ENCODE measurements around the gene CARMIL3.

Gene CARMIL3

DNA sequence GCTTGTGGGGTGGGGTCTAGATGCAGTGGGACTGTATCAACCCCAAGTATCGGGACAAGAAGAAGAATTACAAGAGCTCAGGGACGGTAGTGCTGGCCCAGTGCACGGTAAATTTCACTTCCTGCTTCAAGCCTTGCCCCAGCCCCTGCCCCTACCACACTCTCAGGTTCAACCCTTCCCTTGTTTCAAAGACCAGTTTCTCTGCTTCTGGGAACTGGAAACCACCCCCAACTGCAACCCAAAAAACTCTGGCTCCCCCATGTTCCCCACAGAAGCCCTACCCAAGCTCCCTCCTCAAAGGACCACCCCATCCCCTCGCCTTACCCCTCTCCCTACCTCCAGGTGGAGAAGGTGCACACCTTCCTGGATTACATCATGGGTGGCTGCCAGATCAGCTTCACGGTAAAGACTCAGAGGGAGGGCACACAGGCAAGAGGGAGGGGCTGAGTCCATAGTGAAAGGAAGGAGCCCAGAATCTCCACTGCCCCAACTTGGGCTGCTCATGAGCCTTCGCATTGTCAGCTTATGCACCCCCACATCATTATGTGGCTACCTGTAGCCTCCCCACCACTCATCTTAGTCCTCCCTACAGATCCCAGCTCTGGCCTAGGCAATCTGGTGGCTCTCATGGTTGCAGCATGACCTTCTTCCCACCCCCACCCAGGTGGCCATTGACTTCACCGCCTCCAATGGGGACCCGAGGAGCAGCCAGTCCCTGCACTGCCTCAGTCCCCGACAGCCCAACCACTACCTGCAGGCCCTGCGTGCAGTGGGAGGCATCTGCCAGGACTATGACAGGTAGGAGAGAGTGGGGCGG, 23.9 kb downstream of the CARMIL3 start:
- DNase-seq (ENCODE audit: low read depth in 3 of 3), result no peak

- no peak for DNase-seq (ENCODE audit: low read depth in 3 of 3)
These were observed 24.4 kb downstream of the CARMIL3 start for GRCh38 chr14:24076302-24076601.

- no peak for DNase-seq (ENCODE audit: low read depth in 3 of 3)
These were observed 25.3 kb downstream of the CARMIL3 start for GRCh38 chr14:24077086-24077485.

DNA sequence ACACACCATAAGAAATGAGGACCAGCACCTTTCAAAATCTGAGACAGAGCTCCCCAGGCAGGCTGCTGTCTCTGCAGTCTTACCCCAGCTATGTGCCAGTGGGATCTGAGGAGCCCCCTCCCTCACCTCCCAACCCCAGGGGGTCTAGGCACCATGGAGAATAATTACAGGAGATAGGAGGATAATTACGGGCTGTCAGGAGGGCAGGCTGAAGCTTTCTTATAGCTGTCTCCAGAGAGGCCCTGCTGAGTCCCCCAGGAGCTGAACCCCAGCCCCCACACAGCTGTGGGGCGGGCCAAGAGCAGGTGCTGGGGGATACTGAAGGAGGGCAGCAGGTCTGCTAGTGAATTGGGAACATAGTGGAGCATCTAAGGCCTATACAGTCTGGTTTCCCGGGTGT, 26.3 kb downstream of the CARMIL3 start:
- DNase-seq (ENCODE audit: low read depth in 3 of 3), result no peak

DNA sequence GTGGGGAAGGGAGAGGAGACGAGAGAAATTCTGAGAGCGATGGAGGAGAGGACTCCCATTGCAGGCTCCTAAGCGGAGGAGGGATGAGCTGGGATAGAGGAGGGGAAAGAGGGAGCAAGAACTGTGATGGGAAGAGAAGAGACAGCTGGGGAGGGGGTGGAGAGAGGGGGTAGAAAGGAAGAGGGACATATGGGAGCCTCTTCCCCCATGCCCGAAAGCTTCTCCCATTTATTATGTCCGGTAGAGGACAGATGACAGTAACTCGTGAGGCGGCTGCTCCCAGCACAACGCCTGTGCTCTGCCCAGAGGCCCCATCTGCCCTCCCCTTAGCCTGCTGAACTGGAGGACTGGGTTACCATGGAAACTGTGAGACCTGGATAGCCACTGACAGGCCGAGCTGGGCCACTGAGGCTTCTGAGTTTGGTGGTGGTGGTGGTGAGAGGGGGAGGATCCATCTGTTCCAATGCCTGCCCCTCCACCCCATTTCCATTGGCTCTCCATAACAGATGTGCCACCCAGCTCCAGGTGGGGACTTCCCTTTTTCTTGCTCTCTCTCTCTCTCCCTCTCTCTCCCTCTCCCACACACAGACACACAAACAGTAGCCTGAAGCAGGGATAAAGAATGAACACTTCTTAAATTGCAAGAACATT, 27.8 kb downstream of the CARMIL3 start:
- DNase-seq (ENCODE audit: low read depth in 3 of 3), result no peak

DNA sequence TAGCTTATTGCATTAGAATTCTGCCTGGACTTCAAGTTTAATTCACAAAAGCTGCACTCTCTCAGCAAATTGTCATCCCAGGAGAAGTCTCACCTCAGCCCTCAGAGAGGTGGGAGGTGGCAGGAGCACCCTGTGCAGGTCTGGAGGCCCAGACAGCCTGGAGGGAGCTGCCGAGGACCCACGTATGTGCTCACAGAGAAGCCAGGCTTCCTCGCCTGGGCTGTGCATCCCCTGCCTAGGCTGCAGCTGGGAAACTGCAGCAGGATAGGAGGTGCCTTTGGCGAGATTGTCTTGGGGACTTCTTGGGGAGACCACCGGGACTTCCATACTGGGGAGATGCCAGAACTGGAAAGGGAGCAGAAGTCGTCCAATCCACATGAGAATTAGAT, 28.3 kb downstream of the CARMIL3 start:
- DNase-seq (ENCODE audit: low read depth in 3 of 3), result no peak

DNA sequence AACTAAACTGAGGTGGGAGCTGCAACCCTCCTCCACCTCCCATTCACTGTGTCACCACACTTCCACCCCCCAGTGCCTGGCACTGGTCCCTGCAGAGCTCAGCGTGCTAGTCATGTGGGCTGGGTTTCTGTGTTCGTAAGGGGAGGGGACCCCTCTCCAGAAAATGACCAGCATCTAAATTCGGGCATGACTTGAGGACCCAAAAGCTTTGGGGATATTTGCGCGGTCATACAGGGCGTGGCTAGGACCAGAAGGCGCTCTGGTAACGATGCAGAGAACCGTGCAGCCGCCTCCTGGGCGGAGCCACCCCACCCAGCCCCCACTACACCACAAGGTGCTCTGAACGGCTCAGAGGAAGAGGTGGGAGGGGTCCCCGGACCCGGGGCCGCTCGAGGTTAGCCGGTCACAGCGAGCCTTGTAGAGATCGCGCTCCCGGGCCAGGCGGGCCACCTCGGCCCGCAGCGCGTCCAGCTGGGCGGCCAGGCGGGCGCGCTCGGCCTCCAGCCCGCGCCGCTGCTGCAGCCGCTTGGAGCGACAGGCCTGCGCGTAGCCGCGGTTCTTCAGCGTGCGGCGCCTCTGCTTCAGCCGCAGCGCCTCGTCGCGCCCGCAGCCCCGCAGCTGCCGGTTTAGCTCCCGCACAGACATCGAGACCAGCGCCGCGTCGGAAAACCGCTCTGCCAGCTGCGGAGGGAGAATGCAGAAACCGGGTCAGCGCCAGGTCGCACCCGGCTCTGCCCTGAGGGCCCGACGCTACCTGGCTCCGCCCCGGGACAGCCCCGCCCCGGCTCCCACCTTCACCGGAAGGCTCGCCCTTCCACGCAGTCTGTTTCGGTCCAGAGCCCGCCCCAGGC, 29.3 kb downstream of the CARMIL3 start:
- peak; percentile 34 to 55 (median 43) for DNase-seq (ENCODE audit: low read depth in 3 of 3)

DNA sequence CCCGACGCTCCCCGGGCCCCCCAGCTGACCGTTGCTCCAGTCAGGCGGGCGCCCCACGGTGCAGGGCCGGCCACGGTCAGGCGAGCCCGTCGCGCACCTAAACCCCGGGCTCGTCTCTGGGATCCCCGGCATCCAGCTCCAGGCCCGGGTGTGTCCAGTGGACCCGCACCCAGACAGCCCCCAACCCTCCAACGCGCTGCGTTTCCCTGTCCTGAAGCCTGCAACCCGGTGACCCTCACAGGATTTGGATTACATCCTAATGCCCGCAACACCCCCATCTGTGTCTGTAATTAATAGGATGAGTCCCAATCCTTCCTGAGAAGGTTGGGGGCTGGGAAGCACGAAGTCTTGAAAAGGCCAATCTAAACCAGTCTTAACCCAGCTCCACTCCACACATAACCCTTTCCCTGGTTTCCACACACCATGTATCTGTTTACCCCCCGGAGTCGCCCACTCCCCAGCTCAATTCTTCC, 30.0 kb downstream of the CARMIL3 start:
- DNase-seq (ENCODE audit: low read depth in 3 of 3), result no peak

- DNase-seq (ENCODE audit: low read depth in 3 of 3), result no peak
These were observed 30.7 kb downstream of the CARMIL3 start for GRCh38 chr14:24082411-24083080.

DNA sequence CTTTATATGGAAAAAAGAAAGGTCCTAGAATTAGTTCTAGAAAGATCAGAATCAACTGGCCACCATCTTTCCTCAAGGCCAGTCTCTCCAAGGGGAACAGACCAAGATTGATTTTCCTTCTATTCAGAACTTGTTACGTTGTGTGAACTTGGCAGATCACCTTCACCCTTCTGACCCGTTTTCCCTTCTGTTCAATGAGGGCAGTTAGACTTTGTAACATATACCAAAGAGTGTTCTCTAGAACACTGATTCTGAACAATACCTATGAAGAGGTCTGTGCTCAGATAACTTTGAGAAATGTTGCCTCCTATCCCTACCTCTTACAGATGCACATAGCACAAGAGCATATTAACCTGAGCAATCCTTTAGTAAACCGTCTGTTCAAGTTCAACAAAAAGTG, 31.7 kb downstream of the CARMIL3 start:
- no peak for DNase-seq (ENCODE audit: low read depth in 3 of 3)

DNA sequence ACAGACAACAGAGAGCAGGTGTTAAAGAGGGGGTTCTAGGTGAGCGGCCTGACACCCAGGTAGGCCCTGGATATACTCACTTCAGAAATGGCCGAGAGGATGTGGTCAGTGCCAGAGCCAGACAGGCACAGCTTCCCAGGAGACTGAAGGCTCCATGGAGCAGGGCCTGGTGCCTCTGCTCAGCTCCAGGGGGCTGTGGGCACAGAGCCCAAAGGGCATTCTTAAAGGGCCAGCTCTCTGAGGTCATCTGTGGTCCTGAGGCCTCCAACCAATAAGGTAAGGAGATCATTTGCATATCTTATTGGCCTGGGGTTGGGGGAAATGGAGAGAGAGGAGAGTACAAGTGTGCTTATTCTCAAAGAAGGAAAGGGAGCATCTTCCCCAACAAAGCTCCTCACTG, 32.6 kb downstream of the CARMIL3 start:
- no peak for DNase-seq (ENCODE audit: low read depth in 3 of 3)

- no peak for DNase-seq (ENCODE audit: low read depth in 3 of 3)
These were observed 33.4 kb downstream of the CARMIL3 start for GRCh38 chr14:24085215-24085614.

DNA sequence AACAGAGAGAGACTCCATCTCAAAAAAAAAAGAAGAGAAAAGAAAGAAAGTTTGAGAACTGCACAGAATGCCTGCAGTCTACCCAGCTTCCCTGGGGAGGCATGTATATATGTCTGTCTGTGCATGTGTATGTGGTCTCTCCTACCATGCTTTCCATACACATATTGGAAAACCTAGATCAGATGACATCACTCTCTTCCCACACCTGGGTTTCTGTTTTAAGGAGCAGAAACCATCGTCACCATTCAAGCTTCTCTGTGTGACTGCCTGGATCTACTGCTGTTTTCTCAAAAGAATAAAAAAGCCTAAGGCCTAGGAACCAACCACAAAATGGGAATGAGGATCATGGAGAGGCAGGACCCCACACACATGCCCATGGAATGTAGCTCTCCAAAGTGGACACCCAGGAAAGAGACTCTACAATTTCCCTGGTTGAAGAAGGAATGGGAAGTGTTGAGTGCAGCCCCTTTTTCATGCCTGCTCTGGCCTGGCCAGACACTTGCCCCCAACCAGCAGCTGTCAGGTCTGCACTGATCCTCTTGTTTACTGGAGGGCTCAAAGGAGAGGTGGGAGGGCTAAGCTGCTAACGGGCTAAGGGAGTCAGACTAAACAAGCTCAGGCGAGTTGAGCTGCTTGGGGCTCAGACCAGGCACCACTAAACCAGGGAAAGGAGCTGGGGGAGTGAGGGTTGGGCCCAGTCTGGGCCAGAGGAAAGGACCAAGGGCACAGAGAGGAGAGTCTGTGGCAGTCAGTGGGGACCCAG, 34.6 kb downstream of the CARMIL3 start:
- no peak for DNase-seq (ENCODE audit: low read depth in 3 of 3)

DNA sequence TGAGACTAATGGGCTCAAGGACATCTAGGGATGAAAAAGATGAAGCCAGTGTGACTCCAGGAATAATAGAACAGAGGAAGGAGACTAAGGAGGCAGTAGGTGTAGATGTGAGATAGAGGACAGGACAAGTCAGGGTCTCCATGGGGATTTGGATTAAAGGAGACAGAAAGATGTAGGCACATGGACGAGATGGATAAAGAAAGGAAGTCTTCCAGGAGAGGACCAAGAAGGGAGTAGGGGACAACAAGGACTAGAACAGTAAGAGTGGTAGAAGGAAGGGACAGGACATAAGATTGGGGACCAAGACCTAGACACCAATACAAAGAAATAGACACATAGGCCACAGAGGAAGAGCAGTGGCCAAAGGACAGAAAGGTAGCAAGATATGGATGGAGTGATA, 35.2 kb downstream of the CARMIL3 start:
- no peak for DNase-seq (ENCODE audit: low read depth in 3 of 3)

DNA sequence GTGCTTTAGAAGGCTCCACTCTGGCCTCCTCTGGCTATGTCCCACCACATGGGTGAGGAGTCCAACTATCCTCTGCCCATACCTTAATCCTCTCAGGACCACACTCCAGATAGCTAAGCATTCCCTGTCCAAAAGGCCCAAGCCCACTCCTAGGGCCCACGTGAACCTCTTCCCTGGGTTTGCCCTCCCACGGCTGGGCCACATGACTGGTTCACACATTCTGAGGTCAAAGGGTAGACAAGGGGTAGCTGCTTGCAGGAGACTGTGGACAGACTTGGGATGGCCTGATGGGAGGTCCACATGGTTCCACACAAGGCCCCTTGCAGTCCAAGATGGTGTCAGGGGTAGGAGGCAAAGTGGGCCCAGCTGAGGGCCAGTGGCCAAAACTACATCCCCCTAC, 36.3 kb downstream of the CARMIL3 start:
- no peak for DNase-seq (ENCODE audit: low read depth in 3 of 3)

GRCh38 chr14:24089890-24090289, 38.1 kb downstream of the CARMIL3 start:
- DNase-seq (ENCODE audit: low read depth in 3 of 3), result no peak

- DNase-seq (ENCODE audit: low read depth in 3 of 3), result no peak
These were observed 40.3 kb downstream of the CARMIL3 start for GRCh38 chr14:24092110-24092504.

DNA sequence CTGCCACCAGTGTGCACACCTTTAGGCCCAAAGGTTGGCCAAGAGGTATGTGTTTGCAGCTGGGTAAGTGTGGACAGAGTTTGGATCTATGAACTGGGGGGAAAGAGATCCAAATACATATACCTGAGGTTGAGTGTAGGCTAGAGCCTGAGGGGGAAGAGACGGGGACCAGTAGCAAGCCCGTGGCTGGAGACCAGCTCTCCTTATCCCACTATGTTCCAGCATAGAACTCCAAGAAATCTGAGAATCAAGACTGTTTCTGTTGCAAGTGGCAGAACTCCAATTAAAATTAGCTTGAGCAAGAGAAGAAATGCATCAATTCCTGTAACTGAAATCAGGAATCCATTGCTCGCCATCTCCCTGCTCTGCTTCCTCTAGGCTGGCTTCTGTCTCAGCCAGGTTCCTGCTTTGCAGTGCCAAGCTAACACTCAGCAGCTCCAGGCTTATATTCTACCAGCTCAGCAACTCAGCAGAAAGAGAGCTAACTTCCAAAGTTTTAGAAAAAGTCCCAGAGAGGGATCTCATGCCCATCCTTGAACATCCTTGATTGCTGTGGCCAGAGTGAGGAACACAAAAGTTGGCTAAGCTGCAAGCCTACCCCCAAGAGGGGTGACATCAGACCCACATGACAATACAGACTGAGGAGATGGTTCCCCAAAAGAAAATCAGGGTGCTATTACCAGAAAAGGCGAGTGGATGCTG, 40.8 kb downstream of the CARMIL3 start:
- DNase-seq (ENCODE audit: low read depth in 3 of 3), result no peak

DNA sequence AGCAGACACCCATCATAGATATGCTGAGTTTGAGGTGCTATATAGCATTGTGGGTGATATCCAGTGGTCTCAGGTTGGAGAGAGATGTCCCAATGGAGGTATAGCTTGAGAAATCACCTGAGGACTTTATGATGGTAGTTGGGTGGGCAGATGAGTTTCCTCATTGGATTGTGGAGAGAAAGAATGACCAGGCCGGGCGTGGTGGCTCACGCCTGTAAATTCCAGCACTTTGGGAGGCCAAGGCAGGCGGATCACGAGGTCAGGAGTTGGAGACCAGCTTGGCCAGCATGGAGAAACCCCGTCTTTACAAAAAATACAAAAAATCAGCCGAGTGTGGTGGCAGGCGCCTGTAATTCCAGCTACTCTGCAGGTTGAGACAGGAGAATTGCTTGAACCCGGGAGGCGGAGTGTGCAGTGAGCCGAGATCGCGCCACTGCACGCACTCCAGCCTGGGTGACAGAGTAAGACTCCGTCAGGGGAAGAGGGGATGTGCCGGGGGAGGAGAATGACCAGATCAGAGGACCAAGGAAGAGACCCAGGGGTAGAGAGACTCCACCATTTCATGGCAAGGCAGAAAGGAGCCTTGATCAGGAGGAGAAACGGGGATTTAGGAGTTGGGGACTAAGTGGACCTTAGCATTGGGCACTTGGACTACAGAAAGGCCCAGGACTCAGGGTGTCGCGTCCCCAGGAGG, 41.5 kb downstream of the CARMIL3 start:
- DNase-seq (ENCODE audit: low read depth in 3 of 3), result no peak
